Left ventricle myocardium inferior (tissue), 1 donor: Measurements from ENCODE around the gene HIGD2B. TPM values are rescaled to one million over a fixed set of nuclear protein-coding genes. Genes with fewer than 3 reads are reported as not detected.
"Not testable (repeated sequence)": the region's sequence is repeated elsewhere in the genome, so short reads cannot be mapped to it uniquely, and the experiment has no call there.

ENCODE experiments used
- DNase-seq: peaks from one replicate; pipeline ENCODE4 v3.0.0-alpha.2; 2020
- H3K27ac ChIP-seq: fragments of 200-600 bp; replicated peaks from 2 replicates; pipeline ENCODE4 v1.8.0; 2021
- H3K27me3 ChIP-seq: fragments of 200-600 bp; 2 replicates; pipeline ENCODE4 v1.8.0; 2021; ENCODE audit warnings: low read depth
- H3K36me3 ChIP-seq: fragments of 200-600 bp; 2 replicates; pipeline ENCODE4 v1.8.0; 2021
- H3K4me1 ChIP-seq: fragments of 200-600 bp; 2 replicates; pipeline ENCODE4 v1.8.0; 2021
- H3K4me3 ChIP-seq: fragments of 200-600 bp; 2 replicates; pipeline ENCODE4 v1.8.0; 2021; ENCODE audit warnings: mild to moderate bottlenecking, moderate library complexity
- H3K9me3 ChIP-seq: fragments of 200-600 bp; replicated peaks from 2 replicates; pipeline ENCODE4 v1.8.0; 2021
- intact Hi-C: fragments of 100-400 bp; cut with micrococcal nuclease; formaldehyde crosslinking; loops from one replicate; pipeline ENCODE4 v1.11.0; 2022
- total RNA-seq: library from RNA; stranded (reverse); fragmentation: NEBNext Ultra II Directional; extraction: Animal tissue kit (Norgen Biotek cat#: 25700); gene quantifications from one replicate; pipeline ENCODE4 v1.2.1, GENCODE V29; 2021
- TF ChIP-seq, protein P1 (sequence below): fragments of 200-600 bp; IDR thresholded peaks from 2 replicates; pipeline ENCODE4 v1.8.0; 2021; ENCODE audit warnings: antibody characterized with exemption, mild to moderate bottlenecking, borderline replicate concordance
- donor health status: DM: no; HTN: yes; CAD: no; lungs with severe emphysema.

HIGD2B gene
- total RNA-seq, 1 donor from 2014 or later: not detected

DNA sequence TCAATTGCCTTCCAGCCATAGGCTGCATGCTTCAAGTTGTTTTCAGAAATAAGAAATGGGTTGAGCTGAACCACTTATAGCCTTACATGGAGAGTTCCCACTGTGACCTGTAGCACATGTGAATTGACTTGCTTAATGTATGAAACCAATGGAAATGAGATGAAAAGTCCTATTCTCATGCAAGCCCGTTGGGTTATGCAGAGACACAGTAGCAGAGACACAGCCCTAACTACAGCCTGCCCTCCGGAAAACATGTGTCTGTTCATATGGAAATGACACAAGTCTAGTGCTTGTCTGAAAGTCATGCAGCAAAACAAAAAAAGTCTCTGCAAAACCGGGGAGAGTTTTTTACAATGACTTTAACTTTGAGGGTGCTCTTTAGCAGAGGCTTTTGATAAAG is 14.5 kb downstream of the HIGD2B start:
- Histone ChIP-seq H3K9me3 (no peaks in the 10 kb centered on the region), H3K27ac (no peak overlapping the region), H3K4me1 (peaks cover 4% of the 10 kb centered on the region), H3K4me3 (no peak overlapping the region), H3K27me3 (peaks cover 29% of the 10 kb centered on the region), H3K36me3 (no peaks in the 10 kb centered on the region)
- TF ChIP-seq, protein P1, sequence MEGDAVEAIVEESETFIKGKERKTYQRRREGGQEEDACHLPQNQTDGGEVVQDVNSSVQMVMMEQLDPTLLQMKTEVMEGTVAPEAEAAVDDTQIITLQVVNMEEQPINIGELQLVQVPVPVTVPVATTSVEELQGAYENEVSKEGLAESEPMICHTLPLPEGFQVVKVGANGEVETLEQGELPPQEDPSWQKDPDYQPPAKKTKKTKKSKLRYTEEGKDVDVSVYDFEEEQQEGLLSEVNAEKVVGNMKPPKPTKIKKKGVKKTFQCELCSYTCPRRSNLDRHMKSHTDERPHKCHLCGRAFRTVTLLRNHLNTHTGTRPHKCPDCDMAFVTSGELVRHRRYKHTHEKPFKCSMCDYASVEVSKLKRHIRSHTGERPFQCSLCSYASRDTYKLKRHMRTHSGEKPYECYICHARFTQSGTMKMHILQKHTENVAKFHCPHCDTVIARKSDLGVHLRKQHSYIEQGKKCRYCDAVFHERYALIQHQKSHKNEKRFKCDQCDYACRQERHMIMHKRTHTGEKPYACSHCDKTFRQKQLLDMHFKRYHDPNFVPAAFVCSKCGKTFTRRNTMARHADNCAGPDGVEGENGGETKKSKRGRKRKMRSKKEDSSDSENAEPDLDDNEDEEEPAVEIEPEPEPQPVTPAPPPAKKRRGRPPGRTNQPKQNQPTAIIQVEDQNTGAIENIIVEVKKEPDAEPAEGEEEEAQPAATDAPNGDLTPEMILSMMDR: no peak
- no peak for DNase-seq
- intact Hi-C loops: no loop called here

DNA sequence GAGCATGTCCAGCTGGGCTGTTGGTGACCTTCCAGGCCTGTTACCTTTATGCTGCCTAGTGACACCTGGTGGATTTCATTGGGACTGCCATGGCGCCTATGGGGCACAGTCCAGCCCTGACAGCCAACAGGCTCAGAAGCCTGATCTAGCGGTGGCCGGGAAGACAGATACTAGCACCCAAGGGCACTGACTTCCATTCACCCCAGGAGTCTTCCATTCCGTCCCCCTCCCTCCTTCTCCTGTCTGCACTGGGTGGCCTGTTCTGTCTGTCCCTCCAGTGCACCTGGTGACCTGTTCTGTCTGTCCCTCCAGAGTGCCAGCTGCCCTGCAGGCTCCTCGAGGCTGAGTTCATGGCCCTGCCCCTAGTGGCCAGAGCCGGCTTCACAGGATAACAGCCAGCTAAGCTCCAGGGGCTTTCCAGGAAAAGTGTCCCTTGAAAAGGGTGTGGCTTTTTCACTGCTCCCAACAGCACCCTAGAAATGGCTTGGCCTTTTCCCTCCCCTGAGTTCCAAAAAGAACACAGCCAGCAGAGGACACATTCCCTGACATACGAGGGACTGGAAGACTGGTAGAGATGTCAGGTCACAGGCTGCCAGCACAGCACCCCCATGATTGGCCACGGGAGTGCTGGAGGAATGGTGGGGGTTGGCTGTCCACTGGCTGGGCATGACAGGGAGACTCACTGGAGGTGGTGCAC is 15.2 kb downstream of the HIGD2B start:
- DNase-seq: peak; percentile 75
- Histone ChIP-seq H3K27me3 (peaks cover 22% of the 10 kb centered on the region), H3K4me3 (peak overlapping the region; percentile 51), H3K27ac (peak overlapping the region; percentile 68)
- H3K4me1 ChIP-seq, intact Hi-C loops, H3K9me3 ChIP-seq, H3K36me3 ChIP-seq: not testable (repeated sequence)
- TF ChIP-seq, protein P1: peak; percentile 71

DNA sequence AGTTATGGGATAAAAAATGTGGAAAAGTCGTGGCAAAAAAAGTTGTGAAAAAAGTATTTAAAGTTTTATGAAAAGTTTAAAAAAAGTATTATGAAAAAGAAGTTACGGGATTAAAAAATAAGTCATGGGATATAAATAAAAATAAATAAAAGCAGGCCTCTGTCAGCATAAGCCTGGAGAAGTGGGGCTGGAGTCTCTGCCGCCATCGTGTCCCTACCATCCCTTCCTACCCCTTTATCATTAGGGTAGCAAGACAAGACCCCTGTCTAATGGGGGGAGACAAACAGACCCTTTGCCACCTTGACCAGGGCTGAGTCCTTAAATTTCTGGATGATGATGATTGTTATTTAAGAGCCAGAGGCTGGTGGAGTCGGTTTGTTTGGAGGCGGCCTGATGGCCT is 16.2 kb downstream of the HIGD2B start:
- H3K4me1 ChIP-seq, DNase-seq, H3K36me3 ChIP-seq, intact Hi-C loops, H3K27ac ChIP-seq, H3K4me3 ChIP-seq, H3K9me3 ChIP-seq: not testable (repeated sequence)
- peaks cover 13% of the 10 kb centered on the region for H3K27me3 ChIP-seq

DNA sequence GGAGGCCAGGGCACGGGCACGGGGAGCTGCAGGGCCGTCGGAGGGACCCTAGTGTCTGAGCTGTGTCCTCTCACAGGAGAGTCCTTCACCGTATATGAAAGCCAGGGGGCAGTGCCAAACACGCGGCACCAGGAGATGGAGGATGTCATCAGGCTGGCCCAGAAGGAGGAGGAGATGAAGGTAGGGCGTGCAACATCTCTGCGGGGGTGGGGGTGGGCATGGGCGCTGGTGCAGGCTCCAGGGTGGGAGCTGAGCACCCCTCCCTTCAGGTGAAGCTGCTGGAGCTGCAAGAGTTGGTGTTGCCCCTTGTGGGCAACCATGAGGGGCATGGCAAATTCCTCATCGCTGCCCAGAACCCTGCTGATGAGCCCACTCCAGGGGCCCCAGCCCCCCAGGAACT is 20.3 kb downstream of the HIGD2B start:
- DNase-seq, H3K4me1 ChIP-seq, intact Hi-C loops, H3K4me3 ChIP-seq, H3K36me3 ChIP-seq, H3K27me3 ChIP-seq, H3K9me3 ChIP-seq, H3K27ac ChIP-seq: not testable (repeated sequence)

DNA sequence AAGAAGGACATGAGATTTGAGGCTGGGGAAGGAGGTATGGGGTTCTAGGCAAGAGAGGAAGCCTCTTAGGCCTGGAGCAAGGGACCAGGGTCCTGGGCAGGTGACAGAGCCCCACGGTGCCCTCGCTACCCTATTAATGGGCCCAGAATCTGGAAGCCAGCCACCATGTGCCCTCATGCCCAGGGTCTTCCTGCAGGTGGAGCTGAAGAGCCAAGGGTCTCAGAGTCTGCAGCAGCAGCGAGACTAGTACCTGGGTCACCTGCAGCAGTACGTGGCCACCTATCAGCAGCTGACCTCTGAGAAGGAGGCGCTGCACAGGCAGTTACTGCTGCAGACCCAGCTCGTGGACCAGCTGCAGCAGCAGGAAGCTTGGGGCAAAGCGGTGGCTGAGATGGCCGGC is 22.1 kb downstream of the HIGD2B start:
- intact Hi-C loops: not testable (repeated sequence)

DNA sequence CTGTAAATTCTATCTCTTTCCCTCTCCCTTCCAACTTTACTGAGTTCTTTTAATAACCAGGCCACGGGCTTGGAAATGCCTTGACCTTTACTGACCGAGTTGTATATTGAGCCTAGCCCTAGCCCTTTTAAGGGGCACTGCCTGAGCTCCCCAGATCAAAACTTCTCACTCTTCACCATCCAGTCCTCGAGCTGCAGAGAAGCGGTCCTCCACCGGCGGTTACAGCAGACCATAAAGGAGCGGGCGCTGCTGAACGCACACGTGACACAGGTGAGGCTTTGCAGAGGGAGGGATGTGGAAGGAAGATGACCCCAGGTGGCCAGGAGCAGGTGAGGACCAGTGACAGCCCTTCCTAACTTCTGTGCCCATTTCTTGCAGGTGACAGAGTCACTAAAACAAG is 24.9 kb downstream of the HIGD2B start:
- H3K27ac ChIP-seq, DNase-seq, H3K36me3 ChIP-seq, H3K9me3 ChIP-seq, intact Hi-C loops, H3K4me3 ChIP-seq, H3K4me1 ChIP-seq, H3K27me3 ChIP-seq: not testable (repeated sequence)

More for the DNA sequence above, 22.1 kb downstream of the HIGD2B start:
- not testable (repeated sequence) for H3K36me3 ChIP-seq, H3K9me3 ChIP-seq, H3K27ac ChIP-seq, H3K27me3 ChIP-seq, H3K4me3 ChIP-seq, H3K4me1 ChIP-seq, DNase-seq

DNA sequence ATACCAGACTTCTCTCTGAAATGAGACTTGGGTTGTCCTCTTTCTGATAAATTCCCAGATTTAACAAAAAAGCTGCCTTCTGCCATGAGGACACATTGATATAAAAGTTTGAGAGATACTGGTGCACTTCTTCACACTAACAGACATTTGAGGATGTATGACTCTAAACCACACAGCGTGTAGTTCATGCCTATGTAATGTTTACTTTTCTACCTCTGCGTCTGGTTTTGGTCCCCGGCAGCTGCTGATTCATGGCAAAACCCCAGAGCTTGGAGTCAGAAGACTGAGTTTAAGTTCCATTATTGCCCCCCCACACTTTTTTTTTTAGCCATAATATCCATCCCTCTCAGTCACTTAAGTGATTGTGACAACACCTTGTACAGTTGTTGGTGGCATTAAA is 30.0 kb downstream of the HIGD2B start:
- intact Hi-C loops, H3K27me3 ChIP-seq, H3K27ac ChIP-seq, H3K4me3 ChIP-seq, H3K36me3 ChIP-seq, H3K4me1 ChIP-seq, DNase-seq, H3K9me3 ChIP-seq: not testable (repeated sequence)

DNA sequence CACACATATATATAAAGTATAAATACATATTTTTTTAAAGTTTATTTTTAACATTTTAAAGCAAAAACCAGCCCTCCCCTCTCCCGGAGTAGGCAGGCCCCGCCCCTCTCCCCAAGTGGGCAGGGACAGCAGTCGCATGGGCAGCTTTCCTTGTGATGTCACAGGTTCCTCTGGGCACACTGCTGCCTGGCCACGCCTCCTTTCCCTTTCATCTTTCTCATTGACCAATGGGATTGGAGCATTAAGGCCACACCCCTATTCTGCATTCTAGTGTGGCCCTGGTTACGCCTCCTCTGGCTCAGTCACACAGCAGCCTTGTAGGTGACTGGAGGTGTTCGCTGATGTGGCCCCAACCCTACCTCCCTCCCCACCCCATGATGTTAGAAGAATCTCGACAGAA is 31.6 kb downstream of the HIGD2B start, which contains the start of gene GOLGA6B:
GOLGA6B (plus strand) TSS at position 301 of the 400 bp plus-strand sequence; CDS start at position 342, 41 bp downstream.
- H3K27ac ChIP-seq, H3K9me3 ChIP-seq, H3K4me3 ChIP-seq, H3K4me1 ChIP-seq, DNase-seq, intact Hi-C loops, H3K27me3 ChIP-seq, H3K36me3 ChIP-seq: not testable (repeated sequence)

DNA sequence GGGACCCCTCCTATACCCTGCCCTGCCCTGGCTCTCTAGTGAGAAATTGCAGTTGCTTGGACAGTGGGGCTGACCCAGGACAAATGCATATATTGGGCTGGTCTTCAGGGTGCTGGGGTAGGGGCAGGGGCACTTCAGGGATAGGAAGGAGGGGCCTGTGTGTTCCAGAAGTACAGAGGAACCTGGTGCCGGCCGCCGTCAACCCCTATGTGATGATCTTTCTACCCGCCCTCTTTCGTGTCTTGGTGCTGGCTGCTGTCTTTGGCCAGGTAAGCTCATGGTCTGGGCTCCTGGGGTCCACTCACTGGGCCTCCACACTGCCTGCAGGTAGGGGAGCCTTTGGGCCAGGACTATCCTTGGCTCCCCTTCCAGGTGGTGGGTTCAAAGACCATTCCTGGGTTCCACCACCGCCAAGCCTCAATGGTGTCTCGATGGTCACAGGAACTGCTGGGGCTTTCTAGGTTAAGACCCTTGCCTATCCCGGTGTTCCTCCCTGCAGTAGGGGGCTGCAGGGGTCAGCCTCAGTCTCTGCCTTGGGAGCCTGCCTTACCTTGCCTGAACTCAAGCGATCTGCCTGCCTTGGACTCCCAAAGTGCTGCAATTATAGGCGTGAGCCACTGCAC is 37.2 kb downstream of the HIGD2B start:
- H3K27ac ChIP-seq, H3K9me3 ChIP-seq, H3K4me3 ChIP-seq, H3K27me3 ChIP-seq, H3K36me3 ChIP-seq, DNase-seq, H3K4me1 ChIP-seq, intact Hi-C loops: not testable (repeated sequence)

DNA sequence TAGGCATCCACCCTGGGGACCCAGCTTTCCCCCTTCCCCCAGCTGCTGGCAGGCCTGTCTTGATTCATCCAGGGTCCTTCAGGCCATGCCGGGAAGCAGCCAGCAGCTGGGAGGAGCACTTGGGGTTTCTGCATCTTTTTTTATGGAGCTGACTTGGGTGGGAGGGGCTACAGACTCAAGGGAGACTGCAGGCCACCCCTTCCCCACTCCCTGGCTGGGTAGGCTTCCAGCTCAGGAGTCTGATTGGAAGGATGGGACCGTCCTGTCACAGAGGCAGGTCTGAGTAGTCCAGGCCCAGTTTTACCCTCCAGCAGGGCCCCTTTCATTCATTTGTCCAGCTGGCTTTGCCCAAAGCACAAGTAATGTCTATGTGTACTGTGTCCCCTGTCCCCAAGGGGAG is 43.7 kb downstream of the HIGD2B start:
- intact Hi-C loops, H3K27ac ChIP-seq, H3K4me1 ChIP-seq, H3K36me3 ChIP-seq, H3K9me3 ChIP-seq, H3K4me3 ChIP-seq, H3K27me3 ChIP-seq, DNase-seq: not testable (repeated sequence)

DNA sequence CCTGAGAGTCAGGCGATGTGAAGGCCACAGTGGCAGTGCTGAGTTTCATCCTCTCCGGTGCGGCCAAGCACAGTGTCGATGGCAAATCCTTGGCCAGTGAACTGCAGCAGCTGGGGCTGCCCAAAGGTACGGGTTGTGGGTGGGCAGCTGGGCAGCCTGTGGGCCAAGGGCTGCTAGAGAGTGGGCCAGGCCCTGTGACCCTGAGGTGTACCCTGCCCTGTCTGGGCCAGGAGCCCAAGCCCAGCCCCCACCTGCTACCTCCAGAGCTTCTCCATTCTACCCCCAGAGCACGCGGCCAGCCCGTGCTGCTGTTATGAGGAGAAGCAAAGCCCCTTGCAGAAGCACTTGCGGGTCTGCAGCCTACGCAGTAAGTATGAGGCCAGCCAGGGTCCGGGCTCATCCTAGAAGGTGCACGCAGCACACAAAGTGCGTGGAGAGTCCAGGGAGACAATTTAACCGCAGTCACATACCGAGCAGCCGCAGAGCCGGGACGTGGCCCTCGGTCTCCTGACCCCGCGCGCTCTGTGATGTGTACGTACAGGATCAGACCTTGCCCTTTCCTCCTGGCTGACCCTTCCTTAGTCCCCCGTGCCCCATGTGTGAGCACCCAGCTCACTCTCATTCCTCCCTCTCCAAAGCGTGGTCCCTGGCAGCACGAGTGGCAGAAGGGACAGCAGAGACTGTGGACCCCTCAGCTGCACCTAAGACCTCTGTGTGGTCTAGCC is 46.1 kb downstream of the HIGD2B start:
- H3K36me3 ChIP-seq, H3K27ac ChIP-seq, H3K27me3 ChIP-seq, intact Hi-C loops, H3K4me1 ChIP-seq, H3K9me3 ChIP-seq, H3K4me3 ChIP-seq, DNase-seq: not testable (repeated sequence)
